RKO (cell line): ENCODE measurements around the gene TPRX1.
"Not testable (repeated sequence)": the region's sequence is repeated elsewhere in the genome, so short reads cannot be mapped to it uniquely, and the experiment has no call there.

Experiments used
- DNase-seq: peaks from one replicate; pipeline ENCODE4 v3.0.0-alpha.2; 2016; ENCODE audit warnings: low spot score

The TPRX1 gene

GRCh38 chr19:47766670-47767069 lies 37.7 kb downstream of the TPRX1 start:
- no peak for DNase-seq

DNA sequence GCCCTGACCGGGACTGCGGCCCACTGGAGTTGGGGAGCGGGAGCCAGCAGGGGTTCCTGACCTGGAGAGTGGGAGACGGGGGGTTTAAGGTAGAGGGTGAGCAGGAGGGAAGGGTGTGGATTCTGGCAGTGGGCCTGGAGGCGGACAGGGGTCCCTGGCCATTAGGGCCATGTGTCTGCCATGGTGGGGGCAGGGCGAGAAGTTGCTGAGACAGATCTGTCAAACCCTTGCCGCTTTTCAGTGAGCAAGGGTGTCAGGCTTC lies 38.1 kb downstream of the TPRX1 start:
- no peak for DNase-seq

- peak; percentile 53 for DNase-seq
Observed at GRCh38 chr19:47765523-47766358, 38.6 kb downstream of the TPRX1 start.

GRCh38 chr19:47764705-47765104 lies 39.6 kb downstream of the TPRX1 start:
- not testable (repeated sequence) for DNase-seq

DNA sequence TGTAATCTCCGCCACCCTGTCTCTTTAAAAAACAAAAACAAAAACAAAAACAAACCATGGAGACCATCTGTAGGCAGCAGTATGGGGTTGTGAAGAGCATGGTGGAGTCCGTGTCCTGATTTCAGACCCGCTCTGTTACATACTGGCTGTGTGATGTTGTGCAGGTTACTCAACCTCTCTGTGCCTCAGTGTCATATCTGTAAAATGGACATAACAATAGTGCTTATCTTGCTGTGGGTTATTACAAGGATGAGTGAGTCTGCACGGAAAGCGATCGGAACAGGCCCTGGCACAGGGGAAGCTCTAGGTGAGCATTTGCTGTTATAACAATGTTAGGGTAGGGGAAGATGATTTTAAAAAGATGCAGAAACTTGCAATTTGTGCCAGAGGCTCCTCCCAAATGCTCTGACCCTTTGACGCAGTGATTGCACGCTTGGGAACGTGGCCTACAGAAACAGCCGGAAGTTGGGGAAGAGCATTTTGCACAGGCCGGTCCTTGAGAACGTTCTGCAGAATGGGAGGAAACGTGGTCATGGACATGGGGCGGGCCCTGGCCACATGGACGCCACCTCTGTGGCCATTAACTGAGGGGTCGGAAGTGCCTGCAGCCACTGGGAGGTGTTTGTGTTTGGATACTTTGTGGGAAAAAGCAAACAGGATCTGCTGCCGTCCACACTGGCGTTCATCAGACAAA lies 41.6 kb downstream of the TPRX1 start:
- no peak for DNase-seq

DNA sequence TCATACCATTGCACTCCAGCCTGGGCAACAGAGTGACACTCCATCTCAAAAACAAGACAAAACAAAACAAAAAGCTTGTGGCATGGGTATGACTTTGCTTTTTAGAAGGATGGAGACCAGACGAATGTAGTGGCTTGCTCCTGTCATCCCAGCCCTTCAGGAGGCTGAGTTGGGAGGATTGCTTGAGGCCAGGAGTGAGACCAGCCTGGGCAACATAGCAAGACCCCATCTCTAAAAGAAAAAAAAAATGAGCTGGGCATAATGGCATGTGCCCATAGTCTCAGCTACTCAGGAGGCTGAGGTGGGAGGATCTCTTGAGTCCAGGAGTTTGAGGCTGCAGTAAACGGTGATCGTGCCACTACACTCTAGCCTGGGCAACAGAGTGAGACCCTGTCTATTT lies 42.2 kb downstream of the TPRX1 start:
- DNase-seq, result no peak

DNA sequence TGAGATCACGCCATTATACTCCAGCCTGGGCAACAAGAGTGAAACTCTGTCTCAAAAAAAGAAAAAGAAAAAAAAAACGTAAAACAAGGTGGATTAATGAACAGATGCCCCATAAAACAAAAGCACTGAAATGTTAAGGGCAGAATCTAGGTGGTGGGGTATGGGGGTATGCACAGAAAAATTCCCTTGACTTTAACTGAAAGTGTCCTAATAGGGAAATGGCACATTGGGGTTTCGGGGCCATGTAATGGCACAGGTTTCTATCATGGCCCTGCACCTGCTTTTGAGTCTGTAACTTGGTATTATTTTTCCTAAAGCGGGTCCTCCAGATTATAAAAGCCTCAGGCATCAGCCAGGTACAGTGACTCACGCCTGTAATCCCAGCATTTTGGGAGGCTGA lies 42.8 kb downstream of the TPRX1 start:
- no peak for DNase-seq

- no peak for DNase-seq
Observed at GRCh38 chr19:47760632-47760999, 43.7 kb downstream of the TPRX1 start.

DNA sequence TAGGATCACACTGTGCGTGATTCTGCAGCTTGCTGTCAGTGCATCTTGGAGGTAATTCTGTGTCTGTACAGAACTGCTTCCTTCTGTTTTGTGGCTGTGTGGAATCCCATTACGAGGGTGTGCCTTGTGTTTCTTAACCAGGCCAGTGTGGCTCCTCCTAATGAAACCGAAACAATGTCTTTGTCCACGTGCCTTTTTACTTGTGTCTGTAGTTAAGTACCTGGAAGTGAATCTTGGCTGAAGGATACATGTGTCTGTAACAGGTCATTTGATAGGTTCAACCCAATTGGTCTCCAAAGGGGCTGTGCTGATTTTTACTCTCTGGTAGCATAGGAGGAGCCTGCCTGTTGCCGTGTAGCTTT lies 45.9 kb downstream of the TPRX1 start:
- no peak for DNase-seq

DNA sequence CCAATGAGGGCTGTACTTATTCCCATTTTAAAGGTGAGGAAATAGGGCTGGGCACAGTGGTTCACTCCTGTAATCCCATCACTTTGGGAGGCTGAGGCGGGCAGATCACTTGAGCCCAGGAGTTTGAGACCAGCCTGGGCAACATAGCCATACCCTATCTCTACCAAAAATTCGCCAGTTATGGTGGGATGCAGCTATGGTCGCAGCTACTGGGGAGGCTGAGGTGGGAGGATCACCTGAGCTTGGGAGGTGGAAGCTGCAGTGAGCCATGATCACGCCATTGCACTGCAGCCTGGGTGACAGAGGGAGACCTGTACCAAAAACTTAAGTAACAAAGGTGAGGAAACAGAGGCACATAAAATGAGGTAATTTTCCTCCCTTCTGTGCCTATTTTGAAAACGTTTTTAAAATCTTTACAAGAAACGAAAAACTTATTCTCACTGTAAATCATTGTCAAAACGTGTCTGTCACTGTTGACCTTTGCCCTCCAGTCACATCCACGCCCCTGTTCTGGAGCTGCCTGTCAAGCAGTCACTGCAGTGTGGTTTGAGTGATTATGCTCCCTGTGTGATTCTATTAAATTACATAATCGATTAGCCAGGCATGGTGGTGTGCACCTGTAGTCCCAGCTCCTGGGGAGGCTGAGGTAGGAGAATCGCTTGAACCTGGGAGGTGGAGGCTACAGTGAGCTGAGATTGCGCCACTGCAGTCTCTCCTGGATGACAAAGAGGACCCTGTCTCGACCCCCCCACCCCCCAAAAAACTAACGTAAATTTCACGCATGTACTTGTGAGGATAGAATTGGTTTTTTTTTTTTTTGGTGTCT lies 46.5 kb downstream of the TPRX1 start:
- DNase-seq, result no peak

- DNase-seq, result no peak
Observed at GRCh38 chr19:47756953-47757608, 47.3 kb downstream of the TPRX1 start.

GRCh38 chr19:47756627-47756929 lies 47.8 kb downstream of the TPRX1 start:
- no peak for DNase-seq

DNA sequence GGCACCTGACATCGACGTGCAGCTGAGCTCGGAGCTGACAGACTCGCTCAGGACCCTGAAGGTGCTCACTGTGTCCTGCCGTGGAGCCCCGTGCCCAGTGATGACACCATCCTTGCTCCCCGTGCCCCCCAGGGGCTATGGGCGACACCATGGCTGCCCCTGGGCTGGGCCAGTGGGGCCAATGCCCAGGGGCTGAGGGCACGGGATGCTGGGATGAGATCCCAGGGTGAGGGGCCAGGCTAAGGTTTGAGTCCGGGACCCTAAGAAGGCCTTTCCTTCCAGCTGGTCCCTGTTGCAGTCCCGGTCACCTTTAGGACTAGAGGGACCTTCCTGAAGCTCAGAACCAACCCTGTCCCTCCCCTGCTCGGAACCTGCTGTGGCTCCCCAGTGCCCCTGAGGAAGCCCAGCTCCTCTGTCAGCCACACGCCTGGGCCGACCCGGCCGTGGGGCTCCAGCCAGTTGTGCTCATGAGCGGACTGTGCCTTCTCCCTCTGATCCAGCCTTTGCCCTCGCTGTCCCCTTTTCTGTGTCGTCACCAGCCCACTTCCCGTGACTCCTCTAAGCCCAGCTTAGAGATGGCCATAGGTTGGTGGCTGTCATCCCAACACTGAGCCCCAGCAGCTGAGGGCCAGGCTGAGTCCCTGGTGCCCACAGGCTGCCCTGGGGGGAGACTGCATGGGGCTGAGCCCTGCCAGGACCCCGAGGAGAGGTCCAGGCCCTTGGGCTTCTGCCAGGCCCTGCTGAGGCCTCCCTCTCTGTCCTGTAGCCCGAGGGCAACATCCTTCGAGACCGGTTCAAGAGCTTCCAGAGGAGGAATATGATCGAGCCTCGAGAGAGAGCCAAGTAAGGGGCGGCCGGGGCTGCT lies 48.4 kb downstream of the TPRX1 start:
- no peak for DNase-seq

GRCh38 chr19:47755065-47755761 lies 49.1 kb downstream of the TPRX1 start:
- DNase-seq, result no peak

DNA sequence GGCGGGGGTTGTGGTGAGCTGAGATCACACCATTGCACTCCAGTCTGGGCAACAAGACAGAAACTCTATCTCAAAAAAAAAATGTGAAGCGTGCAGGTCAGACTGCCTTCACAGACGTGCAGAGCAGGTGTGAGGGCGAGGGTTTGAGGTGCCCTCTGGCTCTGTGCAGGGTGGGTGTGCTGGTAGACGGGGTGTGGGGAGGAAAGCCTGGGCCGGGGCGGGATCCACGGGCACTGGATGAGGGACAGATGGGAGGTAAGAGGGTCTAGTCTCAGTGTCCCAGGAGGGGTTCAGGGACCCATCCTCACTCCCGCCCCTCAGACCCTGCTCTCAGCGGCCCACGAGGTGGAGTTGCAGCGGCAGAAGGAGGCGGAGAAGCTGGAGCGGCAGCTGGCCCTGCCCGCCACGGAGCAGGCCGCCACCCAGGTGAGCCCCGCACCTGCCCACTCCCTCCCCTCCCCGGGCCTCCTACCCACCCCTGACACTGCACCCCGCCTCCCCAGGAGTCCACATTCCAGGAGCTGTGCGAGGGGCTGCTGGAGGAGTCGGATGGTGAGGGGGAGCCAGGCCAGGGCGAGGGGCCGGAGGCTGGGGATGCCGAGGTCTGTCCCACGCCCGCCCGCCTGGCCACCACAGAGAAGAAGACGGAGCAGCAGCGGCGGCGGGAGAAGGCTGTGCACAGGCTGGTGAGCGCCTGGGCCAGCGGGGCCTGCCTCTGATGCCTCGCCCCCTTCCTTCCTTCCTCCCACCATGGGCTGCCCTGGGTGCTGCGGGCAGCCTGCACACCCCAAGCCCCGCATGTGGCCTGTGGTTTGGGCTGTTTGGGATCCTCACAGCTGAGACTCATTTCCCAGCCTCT lies 49.9 kb downstream of the TPRX1 start:
- no peak for DNase-seq

- no peak for DNase-seq
Observed at GRCh38 chr19:47752440-47753211, 51.7 kb downstream of the TPRX1 start.
